Measurements from ENCODE around the gene TAF7L.
"Not testable (repeated sequence)": the region's sequence is repeated elsewhere in the genome, so short reads cannot be mapped to it uniquely, and the experiment has no call there.

TAF7L gene, protein sequence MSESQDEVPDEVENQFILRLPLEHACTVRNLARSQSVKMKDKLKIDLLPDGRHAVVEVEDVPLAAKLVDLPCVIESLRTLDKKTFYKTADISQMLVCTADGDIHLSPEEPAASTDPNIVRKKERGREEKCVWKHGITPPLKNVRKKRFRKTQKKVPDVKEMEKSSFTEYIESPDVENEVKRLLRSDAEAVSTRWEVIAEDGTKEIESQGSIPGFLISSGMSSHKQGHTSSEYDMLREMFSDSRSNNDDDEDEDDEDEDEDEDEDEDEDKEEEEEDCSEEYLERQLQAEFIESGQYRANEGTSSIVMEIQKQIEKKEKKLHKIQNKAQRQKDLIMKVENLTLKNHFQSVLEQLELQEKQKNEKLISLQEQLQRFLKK

DNA sequence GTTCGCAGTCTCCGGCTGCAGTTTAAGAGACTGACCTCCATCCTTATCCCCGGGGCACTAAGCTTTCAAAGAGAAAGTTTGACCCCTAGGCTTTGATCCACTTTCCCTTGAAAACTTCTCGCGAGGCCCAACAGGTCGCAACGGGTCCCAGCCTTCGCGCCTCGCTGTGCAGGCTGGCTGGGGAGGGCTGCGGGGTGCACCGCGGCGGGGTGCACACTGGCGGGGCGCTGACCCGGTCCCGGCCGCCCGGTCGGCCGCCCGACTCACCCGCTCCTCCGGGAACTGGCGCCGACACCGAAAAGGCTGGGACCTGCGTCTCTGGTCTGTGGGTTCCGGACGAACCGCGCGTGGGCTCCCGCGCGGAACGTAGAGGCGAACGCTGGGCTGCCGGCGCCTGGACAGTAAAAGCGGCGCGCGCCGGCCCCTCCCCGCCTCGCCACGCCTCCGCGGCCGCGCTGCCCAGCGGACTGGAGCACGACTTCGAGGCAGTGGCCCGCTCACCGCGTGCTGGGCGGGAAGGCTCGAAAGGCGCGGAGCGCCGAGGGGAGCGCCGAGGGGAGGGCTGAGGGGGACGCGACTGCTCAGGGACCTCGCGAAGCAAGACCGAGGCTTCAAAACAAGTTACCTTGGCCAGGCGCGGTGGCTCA lies at the start of gene TAF7L:
Gene TAF7L, minus strand, starts transcription at position 378 of the 647 bp plus-strand sequence. CDS start 3,791 bp downstream, outside the sequence.
- DNase-seq = no peak

DNA sequence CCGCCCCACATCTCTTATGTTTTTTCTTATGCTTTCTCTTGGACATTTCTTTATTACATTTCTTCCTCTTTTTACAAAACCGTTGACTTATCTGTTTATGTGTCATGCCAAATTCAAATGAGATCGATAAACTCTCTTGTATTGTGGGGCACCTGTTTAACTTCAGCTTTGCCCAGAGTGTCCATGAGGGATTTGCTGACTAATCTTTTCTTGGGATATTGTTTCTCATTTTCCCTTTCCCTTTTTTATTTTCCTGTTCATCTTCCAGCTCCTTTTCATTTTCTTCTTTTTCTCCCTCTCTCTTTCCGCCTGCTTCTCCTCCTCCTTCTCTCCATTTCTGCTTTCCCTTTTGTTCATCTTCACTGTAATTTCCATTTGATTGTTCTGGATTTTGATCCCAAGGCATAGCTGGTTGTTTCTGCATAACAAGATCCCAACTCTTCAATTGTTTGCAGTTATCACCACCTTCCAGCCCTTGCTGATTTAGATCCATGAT lies 46.7 kb upstream of the TAF7L start:
- DNase-seq = no peak

DNA sequence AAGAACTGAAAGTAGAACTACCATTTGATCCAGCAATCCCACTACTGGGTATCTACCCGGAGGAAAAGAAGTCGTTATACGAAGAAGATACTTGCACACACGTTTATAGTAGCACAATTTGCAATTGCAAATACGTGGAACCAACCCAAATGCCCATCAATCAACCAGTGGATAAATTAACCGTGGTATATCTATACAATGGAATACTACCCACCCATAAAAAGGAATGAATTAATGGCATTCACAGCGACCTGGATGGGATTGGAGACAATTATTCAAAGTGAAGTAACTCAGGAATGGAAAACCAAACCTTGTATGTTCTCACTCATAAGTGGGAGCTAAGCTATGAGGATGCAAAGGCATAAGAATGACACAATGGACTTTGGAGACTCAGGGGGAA lies 43.2 kb upstream of the TAF7L start:
- not testable (repeated sequence) for DNase-seq

DNA sequence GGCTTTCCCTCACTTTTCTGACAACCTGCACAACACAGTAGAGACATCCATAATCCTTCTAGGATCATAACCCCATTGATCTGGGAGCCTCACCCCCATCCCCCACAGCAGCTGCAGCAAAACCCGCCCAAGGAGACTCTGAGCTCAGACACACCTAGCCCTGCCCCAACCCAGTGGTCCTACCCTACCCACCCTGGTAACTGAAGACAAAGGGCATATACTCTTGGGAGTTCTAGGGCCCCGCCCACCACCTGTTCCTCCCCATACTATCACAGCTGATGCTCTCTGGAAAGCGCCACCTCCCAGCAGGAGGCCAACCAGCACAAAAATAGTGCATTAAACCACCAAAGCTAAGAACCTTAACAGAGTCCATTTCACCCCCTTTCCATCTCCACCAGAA lies 35.5 kb upstream of the TAF7L start:
- not testable (repeated sequence) for DNase-seq

DNA sequence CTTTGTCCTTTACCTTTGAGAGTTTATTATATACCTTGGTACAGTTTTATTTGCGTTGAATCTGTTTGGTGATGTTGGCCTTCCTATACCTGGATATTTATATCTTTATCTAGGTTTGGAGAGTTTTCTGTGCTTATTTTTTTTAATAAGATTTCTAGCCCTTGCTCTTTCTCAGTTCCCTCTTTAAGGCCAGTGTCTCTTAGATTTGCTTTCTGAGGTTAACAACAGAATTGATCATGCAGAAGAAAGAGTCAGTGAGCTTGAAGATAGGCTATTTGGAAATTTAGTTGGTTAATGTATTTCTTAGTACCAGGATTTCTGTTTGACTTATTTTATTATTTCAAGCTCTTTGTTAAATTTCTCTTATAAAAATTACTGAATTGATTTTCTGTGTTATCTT lies 12.7 kb upstream of the TAF7L start:
- DNase-seq = no peak

DNA sequence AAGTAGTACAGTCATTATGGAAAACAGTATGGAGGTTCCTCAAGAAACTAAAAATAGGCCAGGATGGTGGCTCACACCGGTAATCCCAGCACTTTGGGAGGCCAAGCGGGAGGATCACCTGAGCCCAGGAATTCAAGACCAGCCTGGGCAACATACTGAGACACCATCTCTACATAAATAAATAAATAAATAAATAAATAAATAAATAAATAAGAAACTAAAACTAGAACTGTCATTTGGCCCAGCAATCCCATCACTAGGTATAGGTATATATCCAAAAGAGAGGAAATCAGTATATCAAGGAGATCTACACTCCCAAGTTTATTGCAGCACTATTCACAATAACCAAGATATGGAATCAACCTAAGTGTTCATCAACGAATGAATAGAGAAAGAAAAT lies 4.5 kb upstream of the TAF7L start:
- DNase-seq = not testable (repeated sequence)

DNA sequence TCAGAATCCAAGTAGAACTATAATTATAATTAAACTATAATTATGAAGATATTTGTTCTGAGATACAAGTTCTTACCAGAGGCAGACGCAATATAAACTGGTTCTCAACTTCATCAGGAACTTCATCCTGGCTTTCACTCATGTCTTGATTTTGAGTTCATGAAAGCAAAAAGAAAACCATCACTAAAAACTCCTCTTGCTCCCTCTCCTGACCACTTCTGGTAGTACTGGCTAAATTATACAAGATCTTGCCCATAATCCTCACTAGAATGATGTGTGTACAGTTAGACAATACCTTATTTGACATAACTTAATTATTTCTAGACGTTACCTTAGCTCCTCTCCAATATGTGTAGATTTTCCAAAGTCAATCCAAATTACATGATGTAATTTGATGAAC lies 3.7 kb downstream of the TAF7L start:
- DNase-seq = peak; percentile 11

DNA sequence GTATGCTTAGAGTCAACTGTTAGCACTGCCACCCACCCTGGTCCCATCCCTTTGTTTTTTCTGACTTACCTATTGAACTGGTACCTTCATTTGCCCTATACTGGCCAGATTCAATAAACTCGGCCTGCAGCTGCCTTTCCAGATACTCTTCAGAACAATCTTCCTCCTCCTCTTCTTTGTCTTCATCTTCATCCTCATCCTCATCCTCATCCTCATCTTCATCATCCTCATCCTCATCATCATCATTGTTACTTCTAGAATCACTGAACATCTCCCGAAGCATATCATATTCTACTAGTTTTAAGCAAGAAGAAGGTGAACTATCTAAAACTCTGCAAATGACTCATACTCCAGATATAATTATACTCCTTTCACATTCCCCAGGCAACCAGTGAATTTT lies 14.9 kb downstream of the TAF7L start:
- no peak for DNase-seq

DNA sequence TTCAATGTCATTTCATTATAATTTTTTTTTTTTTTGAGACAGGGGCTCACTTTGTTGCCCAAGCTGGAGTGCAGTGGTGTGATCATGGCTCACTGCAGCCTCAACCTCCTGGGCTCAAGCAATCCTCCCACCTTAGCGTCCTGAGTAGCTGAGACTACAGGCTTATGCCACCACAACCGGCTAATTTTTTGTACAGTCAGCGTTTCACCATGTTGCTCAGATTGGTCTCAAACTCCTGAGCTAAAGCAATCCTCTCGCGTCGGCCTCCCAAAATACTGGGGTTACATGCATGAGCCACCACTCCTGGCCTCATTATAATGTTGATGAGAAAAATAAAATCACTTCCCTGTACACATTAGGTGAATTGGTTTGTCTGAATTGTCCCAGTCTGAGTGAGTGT lies 16.9 kb downstream of the TAF7L start:
- DNase-seq = no peak

DNA sequence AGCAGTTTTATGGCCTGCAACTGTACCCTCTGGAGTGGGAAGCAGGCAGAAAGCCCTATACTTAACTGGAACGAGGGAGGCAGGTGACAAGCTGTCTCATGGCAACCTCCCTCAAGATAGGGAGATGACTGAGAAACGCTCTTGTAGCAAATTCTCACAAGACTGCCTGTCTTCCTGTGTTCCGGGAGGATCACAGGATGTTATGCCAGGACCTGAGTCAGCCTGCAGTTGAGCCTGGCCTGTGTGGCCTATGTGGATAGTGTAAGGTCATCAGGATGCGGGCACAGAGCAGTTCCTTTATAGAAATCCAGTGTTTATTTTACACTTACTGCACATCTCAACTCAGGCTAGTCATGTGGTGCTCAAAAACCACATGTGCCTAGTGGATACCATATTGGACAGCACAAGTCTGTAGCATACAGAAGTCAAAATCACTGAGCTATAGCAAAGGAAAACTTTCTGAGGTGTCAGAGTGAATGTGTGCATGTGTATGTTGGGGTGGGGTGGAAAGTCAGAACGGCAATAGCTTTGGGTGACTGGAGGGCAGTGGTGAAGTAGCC lies 25.2 kb downstream of the TAF7L start:
- DNase-seq = no peak

DNA sequence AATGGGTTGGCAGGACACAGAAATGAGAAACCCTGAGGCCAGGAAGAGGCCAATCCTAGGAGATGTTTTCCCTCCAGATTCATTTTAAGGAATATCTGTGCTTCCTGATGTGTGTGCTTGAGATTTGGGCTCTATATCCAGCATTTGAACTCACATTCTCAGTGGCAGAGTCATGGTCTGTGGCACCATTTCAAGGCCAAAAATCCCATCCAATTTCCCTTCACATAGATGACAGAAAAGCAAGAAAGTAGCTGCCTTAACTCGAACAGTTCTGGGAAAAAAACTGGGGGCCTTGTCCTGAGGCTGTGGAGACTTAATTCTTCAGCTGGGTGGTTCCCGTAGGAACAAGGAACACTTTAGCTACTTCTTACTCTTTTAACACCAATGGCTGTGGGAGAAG lies 27.4 kb downstream of the TAF7L start:
- no peak for DNase-seq

DNA sequence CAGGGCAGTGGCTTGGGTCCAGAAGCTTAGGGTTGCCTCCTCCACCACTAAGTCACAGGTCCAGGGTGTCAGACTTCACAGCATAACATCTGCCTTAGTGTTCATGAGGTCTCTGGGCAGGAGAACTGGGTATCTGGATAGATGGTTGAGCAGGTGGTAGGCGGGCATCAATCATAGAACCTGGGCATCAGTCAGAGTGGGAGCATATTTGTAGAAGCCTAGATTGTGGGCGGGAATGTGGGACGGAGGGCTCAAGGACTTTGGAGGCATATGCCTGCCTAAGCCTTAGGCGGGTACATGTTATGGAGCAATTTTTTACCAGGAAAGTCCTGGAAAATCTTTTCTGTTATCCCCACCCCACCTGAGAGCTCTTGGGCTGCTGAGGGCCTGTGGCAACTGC lies 28.5 kb downstream of the TAF7L start:
- no peak for DNase-seq

DNA sequence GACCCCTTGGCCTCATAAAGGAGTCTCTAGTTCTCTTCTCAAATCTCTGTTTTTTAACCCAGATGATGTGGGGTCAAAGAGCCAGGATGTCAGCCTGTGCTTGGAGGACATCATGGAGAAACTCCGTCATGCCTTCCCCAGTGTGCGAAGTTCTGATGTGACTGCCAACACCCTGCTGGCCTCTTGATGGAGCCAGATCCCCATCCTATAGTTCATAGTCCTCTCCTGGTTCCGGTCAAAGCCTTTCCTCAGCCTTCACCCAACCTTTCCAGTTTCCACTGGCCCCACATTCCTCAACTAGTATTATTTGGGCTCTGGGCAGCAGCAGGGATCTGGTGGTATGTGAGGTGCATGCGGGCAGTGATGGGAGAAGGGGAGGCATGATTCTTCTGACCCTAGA lies 30.7 kb downstream of the TAF7L start:
- no peak for DNase-seq

DNA sequence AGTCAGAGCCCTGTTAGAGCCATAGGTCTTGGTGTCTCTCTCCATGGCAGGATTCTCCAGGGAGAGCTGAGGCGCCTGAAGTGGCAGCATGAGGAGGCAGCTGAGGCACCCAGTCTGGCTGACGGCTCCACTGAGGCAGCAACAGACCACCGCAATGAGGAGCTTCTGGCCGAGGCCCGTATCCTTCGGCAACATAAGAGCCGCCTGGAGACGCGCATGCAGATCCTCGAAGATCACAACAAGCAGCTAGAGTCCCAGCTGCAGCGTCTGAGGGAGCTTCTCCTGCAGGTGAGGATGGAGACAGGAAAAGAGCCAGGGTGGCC lies 32.9 kb downstream of the TAF7L start:
- no peak for DNase-seq

DNA sequence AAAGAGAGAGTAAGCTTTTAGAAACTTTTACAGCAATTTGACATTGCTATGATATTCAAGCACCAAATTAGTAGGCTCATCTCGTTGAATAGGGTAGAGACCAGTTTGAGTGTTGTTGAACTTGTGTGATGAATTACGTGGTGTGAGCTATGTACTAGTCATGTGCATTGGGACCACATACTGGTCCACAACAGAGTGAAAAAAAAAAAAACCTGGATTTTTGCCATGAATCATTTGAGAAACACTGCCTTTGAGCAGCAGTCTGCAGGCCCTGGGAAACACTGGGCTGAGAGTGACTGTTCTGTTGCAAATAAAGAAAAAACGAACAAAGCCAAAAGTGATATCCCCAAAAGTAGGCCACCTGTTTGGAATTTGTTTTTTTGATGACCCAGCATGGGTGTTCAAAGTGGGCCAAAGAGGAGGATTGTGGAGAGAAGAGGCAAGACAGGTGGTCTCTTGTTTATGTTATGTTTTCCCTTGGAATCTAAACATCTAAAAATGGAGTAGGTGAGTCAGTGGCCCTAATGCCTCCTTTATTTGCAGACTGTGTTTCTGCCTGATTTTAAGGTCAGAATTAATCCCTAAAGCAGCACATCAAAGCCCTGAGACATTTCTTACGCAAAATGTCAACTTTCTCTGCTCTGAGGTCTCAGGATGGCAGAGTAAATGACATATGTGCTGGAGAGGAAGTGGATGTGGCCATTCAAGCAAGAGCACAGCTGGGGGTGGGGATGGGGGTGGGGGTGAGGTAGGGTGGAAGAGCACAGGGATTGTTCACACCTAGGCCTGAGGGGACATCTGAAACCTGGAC lies 33.5 kb downstream of the TAF7L start:
- DNase-seq = no peak

DNA sequence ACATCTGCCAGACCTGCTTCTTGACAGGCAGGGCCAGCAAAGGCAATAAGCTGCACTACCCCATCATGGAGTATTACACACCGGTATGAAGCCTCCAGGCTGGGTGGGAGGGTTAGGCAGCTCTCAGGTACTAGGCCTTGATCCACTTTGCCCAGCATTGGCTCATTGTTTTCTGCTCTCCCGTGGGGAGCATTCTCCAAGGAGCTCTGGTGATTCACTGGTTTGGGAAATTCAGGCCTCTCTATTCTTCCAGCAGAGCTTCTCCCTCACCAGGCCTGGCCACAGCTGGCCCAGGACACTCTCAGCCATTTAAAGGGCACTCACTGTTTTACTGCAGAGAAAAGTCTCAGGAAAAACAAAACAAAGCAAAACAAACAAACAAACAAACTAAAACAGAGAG lies 38.5 kb downstream of the TAF7L start:
- DNase-seq = no peak

DNA sequence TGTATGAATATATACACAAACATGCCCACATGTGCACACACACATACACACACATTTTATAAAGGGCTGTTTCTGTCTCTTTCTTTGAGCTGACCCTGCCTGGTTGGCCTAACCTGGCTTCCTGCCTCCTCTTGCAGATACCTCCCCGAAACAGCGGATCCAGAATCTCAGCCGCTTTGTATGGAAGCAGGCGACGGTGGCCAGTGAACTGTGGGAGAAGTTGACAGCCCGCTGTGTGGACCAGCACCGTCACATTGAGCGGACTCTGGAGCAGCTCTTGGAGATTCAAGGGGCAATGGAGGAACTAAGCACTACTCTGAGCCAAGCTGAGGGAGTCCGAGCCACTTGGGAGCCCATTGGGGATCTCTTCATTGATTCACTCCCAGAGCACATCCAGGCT lies 49.6 kb downstream of the TAF7L start:
- no peak for DNase-seq

DNA sequence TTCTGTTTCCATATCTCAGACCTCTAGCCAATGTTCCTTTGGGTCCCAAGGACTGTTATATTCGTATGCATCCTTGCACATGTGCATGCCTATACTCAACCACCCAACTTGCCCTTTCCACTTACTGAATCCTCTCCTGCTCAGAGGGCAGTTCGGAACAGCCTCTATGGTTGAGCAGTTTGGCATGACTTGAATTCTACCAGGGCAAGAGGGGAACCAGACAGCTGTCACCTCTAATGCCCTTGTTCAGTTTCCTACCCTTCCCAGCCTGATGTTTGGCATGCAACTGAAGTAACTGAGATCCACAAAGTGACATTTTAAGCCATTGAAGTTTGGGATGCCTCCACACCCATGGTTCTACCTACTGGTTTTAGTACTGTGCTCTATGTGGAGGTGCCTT lies 54.1 kb downstream of the TAF7L start:
- no peak for DNase-seq

DNA sequence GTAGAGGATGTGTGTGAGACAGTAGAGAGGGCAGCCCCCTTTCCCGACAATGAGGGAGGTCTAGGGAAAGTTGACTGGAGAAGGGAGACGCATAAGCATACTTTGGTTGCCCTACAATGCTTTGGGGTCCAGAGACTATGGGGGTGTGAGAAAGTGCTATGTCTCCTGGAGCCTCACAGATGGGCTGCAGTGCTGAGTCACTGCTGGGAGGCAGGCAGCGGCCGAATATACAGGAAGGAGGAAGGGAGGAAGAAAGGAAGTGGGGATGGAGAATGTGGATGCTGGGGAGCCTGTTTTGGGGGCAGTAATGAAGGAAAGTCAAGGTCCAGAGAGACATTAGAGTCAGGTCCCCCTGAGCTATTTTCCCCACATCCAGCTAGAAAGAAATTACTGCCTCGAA lies 58.8 kb downstream of the TAF7L start:
- no peak for DNase-seq

DNA sequence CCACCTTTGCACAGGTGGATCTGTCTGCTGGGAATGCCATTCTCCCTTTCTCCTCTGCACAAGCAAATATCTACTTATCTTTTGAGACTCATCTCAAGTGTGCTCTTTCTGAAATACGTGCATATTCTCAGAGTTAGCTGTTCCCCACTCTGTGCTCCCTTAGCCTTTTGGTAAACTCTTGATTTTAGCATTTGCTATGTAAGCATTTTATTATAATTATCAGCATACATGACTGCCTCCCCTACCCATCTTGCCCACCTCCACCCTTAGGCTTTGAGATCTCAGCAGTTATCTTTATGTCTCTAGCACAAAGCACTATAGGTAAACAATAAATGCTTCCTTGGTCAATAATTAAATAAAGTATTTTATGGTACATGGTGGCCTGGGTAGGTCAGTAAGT lies 60.1 kb downstream of the TAF7L start:
- DNase-seq = no peak

DNA sequence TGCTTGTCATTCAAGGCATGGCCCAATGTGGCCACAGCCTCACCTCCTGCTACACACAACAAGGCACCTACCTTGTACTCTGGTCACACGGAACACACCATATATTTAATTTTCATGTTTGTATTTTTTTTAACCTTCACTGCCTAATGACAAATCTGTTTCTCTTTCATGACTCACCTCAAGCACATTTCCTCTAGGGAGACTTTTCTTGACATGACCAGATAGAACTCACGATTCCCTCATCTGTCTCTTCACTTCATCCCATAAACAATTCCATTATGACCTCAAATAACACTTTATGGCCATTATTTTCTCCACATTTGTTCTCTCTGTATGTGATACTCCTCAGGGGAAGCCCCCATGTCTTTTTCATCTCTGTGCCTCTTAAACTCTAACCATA lies 60.5 kb downstream of the TAF7L start:
- DNase-seq = no peak

DNA sequence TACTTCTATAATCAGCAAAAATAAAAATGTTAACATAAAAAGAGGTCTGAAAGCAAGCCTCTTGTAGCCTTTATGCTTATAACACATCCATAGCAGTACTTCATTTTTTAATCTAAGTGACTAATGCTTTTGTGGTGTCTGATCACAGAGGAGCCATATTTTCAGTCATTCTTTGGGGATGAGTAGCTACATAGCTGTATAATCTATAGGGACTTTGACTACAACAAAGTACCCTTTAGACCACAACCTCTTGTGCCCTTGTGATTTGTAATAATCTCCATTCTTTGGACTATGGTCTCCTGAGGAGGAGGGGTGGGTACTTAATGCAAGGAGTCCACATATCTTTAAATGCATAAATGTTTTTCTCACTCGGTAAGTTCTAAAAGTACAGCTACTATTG lies 62.0 kb downstream of the TAF7L start:
- no peak for DNase-seq

DNA sequence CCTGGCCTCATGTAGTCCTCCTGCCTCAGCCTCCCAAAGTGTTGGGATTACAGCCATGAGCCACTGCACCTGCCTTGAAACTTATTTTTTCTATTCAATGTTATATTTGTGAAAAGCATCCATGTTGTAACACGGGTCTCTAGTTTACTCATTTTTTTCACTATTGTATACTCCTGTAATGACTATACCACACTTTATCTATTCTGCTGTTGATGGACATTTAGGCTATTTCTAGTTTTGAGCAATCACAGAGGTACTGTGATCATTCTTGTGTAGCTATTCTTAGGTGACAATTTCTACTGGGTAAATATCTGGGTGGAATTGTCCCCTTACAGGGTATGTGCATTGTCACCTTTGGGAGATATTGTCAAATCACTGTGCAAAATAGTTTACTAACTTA lies 67.9 kb downstream of the TAF7L start:
- DNase-seq = no peak
